NCI-H1436 treated with DMSO at 0.1 percent for 48 hours (cell line): ENCODE results near the gene FASN.
"Not testable (repeated sequence)": the region's sequence is repeated elsewhere in the genome, so short reads cannot be mapped to it uniquely, and the experiment has no call there.

Experiments
- DNase-seq: peaks from one replicate; lab custom pipeline; 2025; lab: John Stamatoyannopoulos, UW

FASN gene

DNA sequence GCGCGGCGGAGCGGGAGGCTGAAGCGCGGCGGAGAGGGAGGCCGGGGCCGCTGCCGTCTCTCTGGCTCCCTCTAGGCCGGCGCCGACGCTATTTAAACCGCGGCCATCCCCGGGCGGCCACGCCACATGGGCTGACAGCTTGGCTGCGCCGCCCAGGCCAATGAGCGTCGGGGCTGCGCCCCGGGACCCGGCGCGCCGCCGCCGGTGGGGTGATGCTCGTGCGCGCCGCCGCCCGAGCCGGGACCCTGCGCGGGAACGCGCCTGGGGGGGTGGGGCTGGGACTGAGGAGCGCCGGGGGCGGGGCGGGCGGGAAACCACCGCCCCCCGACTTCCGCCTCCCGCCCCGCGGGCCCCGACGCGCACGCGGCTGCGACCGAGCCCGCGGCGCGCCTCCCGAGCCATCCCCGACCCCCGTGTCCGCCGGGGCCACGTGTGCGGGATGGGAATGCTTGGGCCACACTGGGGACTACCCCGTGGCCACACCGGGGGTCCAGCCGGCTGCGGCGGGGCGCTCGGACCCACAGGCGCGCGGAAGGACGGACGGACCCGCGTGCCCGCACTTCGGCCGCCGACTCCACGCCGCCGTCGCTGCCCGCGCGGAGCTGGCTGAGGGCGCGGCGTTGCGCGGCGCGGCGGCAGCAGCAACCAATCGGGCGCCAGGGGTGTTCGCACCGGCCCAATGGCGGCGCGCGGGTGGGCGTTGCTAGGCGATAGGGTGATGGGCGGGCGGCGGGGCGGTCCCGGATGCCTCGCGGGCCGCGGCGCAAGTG, at the start of gene FASN:
Gene FASN, minus strand, starts transcription at position 68 of the 770 bp plus-strand sequence. CDS start 1,791 bp downstream, outside the sequence.
- DNase-seq, result peak; percentile 81

DNA sequence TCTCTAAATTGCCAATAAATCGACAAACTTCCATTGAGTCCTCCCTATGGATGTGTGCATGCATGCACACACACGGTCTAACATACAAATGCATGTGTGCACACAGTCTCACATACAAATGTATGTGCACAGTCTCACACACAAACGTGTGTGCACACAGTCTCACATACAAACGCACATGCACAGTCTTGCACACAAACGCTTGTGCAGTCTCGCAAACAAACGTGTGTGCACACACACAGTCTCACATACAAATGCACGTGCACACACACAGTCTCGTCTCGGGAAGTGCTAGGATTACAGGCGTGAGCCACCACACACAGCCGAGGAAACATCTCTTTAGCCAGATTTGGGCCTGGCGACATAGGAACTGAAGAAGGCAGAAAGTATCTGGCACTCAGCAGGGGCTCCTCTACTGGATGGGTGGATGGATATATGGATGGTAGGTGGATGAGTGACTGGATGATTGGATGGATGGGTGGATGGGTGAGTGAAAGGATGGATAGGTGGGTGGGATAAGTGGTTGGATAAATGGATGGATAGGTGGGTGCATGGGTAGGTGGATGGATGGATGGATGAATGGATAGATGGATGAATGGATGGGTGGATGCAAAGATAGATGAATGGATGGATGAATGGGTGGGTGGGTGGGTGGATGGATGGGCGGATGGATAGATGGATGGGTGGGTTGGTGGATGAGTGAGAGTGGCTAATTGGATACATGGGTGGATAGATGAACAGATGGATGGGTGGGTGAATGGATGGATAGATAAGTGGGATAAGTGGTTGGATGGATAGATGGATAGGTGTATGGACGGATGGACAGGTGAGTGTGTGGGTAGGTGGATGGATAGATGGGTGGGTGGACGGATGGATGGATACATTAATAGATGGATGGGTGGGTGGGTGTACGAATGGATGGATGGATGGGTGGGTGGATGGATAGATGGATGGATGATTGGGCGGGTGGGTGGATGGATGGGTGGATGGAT, 48.9 kb upstream of the FASN start:
- DNase-seq, result no peak

DNA sequence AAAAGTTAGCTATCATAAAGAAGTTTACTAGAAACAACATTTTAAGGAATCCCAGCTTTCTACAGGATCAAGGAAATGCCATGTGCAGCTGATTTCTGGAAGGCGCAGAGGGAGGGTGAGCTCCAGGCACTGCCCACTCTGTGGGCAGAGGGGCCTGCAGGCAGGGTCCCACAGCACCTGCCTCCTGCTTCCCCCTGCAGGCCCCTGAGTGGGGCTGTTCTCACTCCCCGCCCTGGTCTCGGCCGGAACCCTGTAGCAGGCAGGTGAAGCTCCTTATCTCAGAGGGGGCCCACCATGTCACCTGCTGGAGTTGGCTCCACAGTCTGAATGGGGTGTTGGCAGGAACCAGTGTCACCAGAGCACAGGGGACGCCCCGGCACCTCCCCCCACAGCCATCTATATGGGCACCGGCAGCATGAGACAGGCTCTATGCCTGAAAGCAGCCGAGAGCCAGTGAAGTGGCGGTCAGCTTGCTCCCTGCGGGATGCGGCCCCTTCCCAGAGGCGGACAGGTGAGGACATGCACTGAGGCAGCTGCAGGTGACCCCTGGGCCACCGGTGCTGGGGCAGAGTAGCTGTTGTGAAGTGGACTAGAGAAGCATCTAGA, 47.6 kb upstream of the FASN start:
- DNase-seq, result no peak

DNA sequence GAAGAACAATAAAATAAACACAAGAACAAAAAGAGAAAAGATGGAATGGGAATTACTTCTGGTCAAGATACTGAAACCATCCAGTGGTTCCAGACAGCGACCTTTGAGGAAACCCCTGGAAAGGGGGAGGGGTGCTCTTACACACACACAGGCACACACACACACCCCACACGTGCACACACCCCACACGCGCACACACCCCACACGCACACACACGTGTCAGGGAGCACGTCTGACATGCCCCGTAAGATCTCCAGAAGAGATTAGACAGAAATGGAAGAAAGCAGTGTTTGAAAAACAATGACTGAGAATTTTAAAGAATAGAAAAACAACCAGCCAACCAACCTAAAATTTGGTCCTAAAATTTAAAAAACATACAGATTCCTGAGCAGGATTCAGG, 45.3 kb upstream of the FASN start:
- DNase-seq, result no peak

DNA sequence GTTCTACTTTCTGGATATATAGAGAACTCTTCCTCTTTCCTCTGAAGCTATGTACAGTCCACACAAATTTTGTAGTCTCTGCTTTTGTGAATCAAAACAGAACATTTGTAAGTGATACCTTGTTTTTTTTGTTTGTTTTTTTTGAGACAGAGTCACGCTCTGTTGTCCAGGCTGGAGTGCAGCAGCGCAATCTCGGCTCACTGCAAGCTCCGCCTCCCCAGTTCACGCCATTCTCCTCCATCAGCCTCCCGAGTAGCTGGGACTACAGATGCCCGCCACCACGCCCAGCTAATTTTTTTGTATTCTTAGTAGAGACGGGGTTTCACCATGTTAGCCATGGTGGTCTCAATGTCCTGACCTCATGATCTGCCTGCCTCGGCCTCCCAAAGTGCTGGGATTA, 41.9 kb upstream of the FASN start:
- DNase-seq, result not testable (repeated sequence)

DNA sequence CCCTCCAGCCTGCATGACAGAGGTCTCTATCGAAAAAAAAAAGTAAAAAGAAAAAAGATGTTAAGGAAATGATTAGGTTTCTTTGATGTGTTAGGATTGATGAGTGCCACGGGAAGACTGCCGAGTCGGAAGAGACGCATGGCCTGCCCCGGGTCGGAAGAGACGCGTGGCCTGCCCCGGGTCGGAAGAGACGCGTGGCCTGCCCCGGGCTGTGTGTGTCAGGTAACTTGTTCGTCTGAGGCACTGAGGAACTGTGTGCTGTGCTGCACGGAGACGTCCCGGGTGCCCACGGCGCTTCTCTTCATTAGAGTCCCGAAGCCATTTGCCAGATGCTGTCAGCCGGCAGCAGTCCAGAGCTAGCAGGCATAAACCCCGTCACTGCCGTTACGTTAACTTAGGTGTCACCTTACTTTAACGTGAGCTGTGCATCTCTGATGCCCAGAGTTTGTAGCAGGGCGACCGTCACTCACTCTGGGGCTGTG, 40.5 kb upstream of the FASN start:
- no peak for DNase-seq

DNA sequence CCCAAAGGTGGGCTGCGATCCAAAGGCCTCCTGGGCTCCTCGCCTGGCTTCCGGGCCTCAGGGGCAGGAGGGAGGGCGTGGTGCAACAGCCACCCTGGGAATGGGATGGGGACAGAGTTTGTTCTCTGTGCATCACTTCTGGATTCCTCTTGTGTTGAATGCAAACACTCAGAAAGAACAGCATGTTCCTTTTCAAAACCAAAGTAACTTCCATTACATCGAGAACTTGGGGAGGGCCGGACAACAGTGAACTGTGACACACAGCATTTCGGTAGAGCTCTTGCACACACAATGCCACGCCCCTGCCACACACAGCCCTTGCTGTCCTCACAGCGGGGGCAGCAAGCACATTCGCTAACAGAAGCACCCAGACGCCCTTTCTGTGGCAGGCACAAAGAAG, 36.1 kb upstream of the FASN start:
- no peak for DNase-seq

DNA sequence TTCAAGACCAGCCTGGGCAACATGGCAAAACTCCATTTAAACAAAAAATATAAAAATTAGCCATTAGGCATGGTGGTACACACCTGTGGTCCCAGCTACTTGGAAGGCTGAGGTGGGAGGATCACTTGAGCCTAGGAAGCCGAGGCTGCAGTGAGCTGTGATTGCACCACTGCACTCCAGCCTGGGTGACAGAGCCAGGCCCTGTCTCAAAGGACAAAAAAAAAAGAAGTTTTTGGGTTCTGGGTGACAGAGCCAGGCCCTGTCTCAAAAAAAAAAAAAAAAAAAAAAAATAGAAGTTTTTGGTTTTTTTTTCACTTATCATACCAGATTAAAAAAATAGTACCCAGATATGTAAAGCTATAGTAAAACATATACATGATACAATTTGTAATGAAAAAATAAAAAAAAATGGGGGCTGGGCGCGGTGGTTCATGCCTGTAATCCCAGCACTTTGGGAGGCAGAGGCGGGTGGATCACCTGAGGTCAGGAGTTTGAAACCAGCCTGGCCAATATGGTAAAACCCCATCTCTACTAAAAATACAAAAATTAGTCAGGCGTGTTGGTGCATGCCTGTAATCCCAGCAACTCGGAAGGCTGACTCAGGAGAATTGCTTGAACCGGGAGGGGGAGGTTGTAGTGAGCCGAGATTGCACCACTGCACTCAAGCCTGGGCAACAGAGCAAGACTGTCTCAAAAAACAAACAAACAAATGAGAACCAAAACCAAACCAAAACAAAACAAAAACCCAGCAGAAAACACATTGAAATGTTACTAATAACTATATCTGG, 35.3 kb upstream of the FASN start:
- not testable (repeated sequence) for DNase-seq

DNA sequence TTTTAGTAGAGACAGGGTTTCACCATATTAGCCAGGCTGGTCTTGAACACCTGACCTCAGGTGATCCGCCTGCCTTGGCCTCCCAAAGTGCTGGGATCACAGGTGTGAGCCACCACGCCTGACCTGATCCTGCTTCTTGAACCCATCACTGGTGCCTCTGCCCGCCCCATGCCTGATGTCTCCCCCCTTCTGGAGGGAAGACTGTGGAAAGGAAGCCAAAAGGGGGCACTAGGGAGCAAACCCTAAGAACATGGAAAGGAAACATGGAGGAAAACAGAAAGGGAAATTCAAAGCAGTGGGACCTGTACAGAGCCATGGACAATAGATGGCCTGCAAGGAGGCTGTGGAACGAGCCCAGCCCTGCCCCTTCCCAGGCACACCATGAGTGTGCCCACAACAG, 31.1 kb upstream of the FASN start:
- DNase-seq, result no peak

DNA sequence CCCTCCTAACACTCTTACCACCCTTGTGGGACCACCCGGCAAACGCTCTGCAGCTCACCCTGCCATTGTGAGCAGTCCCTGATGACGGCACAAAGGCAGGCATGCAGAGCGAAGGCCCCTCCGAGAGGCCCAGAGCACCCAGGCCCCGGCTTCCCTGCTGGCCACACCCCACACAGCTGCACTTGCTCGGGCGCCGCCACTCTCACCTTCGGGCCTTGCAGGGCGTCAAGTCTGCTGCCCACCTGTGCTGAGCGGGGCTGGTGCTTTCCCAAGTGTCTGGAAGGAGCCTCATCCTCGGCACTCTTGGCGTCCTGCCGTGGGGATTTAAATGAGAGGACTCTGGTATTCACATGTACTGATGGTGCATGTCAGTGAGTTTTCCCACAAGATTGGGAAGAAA, 30.3 kb upstream of the FASN start:
- no peak for DNase-seq

DNA sequence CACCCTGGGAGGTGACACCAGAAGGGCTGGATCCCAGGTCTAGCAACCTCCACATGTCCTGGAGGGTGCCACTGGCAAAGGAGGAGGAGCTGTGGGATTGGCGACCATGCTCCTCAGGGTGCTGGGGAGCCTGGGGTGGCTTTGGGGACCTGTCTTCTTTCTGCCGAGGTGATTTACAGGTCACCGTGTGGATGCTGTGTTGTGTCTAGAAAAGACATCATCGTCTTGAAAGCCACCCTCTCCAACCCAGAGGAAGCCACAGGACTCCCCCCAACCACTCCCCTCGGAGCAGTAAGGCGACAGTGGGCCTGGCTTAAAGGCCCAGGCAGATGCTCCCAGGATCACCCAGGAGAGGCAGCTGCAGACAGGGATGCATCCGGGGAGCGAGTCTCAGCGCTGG, 29.7 kb upstream of the FASN start:
- DNase-seq, result no peak

DNA sequence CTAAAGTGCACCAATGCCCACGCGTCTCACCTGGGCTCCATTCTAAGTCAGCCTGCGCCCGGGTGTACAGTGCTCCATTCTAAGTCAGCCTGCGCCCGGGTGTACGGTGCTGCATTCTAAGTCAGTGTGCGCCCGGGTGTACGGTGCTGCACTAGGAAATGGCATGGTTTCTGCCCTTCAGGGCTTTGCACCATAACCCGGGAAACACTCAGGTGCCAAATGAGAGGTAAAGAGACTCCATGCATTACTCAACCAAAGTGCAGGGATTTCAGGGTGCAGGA, 29.2 kb upstream of the FASN start:
- no peak for DNase-seq

DNA sequence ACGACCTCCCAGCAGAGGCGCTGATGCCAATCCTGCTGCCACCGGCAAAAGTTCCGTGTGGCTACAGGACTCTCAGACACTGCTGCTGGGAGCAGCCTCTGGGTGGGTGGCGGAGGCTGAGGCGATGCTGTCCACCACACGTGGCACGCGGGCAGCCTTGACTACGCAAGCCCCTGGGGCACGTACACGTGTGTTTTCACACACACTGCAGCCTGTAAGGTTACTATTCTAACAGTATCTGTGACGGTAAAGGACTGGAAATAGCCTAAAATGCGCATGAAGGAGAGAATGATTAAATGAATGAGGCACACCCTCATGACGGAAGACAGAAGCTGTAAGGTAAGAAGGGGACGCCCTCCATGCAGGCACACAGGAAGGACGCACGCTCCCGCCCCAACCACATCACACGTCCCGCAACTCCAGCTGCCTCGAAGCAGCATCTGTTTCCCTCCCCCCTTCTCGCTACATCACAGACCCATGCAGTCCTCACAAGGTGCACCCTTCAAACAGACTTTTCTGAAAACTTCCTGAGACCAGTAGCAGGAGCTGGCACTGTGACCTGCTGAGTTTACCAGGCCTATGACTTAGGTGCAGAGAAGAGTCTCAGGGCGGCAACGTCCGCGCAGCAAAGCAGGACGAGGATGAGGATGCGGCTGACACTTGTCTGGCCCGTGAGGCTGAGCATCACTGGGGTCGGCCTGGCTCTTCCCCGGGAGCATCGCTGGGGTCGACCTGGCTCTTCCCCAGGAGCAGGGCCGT, 28.7 kb upstream of the FASN start:
- no peak for DNase-seq

DNA sequence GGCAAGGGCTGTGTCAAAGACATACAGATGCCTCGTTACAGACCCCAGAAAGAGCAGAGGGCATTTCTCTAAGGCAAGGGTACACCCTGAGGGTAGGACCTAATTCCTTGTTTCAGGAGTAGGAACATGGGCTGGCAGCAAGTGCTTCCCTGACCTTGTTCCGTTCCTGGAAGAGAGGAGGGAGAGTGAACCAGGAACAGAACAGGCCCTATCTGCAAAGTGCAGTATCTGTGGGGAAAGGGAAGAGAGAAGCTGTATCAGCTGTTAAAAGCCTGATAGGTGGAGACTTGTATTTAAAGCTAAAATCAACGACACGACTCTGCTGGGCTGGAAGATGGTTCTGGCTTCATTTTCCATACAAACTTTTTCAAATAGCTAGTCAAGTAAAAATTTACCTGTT, 26.1 kb upstream of the FASN start:
- no peak for DNase-seq

DNA sequence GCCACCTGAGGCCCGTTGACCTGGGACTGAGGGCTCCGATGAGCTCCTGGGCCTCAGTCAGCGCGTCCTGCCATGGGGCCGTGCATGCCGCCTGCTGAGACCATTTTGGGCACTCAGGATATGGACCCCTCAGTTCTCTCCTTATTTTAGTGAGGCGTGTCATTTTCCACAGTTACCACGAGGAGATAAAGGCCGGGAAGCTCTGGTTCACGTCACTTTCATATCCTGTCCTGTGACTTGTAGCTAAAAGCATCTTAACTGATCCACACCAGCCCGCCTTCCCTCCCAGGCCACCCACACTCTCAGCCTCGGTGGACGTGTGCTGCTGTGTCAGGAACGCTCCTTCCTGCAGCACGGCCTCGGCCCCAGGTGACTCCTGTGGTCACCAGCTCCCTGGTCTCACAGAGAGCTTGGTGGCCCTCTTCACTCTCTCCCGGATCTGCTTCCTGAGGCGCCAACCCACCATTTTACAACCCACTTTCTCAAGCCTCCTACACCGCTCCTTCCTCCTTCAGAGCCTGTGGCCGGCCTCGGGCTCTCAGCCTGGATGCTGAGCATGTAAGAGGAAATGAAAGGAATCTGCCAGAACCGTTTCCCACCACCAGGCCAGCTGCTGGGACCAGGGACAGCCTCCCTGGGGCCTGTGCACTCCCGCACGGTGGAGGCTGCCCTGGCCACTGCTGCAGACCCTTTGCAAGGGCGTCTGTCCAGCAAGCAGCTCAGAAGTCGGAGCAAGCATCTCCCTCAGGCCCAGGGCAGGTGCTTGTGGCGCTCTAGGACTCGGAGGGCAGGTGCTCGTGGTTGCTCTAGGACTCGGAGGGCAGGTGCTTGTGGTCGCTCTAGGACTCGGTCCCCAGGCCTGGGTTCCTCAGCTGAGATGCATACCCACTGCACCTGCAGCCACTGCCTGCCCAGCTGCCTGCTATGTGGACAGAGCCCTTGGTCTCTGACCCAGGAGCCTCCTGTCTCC, 23.9 kb upstream of the FASN start:
- DNase-seq, result no peak

DNA sequence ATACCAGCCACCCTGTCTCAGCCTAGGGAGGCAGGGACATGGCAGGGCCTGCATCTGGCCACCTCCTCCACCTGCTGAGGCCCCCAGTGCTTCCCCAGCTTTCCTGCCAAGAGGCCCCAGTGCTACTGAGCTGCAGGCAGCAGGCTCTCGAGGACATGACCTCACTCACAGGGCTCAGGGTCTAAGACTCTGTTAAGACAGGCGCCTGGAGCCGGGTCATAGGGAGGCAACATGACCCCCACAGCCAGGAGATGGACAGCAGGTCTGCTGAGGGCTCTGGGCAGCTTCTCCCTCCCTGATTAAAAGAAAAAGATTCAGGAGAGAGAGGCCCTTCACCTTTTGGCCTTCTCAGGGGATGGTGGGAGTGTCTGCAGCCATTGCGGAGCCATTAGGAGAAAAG, 23.2 kb upstream of the FASN start:
- no peak for DNase-seq

DNA sequence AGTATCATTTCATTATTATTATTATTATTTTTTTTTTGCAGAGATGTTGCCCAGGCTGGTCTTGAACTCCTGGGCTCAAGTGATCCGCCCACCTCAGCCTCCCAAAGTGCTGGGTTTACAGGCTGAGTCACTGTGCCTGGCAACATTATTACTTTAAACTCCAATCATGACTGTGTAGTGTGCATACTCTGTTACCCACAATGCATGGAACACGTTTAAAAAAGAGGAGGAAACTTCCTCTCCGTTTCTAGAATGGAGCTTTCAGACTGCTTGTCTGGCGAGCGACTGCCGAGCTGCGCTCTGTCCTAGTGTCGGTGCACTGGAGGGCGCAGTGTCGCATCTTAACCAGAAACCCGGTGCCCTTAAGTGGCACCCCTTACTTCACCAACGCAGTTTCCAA, 22.1 kb upstream of the FASN start:
- DNase-seq, result no peak

DNA sequence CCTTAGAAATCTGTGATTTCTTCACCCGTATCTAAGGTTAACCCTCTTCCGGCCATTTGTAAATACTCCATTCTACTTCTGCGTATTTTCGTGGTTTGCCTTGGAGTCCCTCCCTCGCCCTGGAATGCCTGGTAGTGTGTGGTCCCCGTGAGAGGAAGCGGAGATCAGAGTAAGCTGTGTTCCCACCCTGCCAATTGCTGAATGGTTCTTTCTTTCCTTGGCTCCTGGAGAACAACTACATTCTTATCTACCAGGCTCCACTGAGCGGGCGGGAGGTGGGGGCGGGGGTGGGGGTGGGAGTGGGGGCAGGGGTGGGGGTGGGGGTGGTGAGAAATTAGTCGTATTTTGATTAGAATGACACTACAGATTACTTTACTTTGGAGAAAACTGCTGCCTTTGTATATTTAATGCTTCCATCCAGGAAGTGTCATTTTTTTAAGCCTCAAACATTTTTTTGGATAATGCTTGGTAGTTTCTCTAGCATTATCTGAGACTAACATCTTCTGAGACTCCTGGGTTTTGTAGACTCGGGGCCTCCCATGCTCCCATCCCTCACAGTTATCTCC, 20.9 kb upstream of the FASN start:
- DNase-seq, result no peak

DNA sequence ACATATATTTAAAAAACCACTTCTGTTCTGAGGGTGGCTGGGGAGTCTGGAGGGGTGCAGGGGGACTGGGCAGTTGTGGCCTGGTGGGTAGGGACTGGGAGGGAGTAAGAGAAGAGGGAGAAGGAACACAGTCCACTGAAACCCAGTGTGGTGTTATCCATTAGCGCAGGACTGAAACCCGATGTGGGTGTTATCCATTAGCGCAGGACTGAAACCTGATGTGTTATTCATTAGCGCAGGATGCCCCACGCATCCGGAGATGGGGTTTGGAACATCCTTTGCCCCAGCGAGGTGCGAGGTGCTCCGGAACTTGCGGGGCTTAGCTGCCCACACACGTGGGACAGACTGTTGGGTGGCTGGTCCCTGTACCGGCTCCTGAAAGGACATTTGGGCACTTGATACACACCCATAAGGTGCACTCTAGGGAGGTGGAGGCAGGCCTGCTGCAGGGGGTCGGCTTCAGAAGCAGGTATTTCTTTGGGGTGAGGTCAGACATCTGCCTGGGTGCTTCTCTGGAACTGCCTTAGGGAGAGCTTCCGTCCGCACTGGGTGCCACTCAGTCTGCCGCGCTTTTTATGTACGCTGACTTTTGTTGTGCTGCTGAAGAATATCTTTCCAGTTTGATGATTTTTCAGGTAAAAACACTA, 20.3 kb upstream of the FASN start:
- no peak for DNase-seq
